IPS DF 4.7 (cell line): Measurements from ENCODE around the gene ABCA7.

Experiments used
- DNase-seq: peaks from one replicate; pipeline ENCODE4 v3.0.0-alpha.2; 2013; ENCODE audit warnings: low spot score; ENCODE audit errors: extremely low read depth

ABCA7 gene

GRCh38 chr19:1070931-1071791 is 31.3 kb downstream of the ABCA7 start:
- DNase-seq, result no peak

GRCh38 chr19:1072371-1073015 is 32.6 kb downstream of the ABCA7 start:
- DNase-seq, result no peak

GRCh38 chr19:1073063-1073955 is 33.4 kb downstream of the ABCA7 start:
- DNase-seq, result no peak

GRCh38 chr19:1073956-1074517 is 34.1 kb downstream of the ABCA7 start:
- no peak for DNase-seq

- no peak for DNase-seq
Measured at GRCh38 chr19:1074544-1075283, 34.8 kb downstream of the ABCA7 start.

- no peak for DNase-seq
Measured at GRCh38 chr19:1076046-1076386, 36.1 kb downstream of the ABCA7 start.

- no peak for DNase-seq
Measured at GRCh38 chr19:1076951-1077350, 37.0 kb downstream of the ABCA7 start.

GRCh38 chr19:1079566-1080111 is 39.7 kb downstream of the ABCA7 start:
- DNase-seq, result no peak

GRCh38 chr19:1080360-1081161 is 40.7 kb downstream of the ABCA7 start:
- DNase-seq, result no peak

GRCh38 chr19:1081301-1082164 is 41.6 kb downstream of the ABCA7 start:
- DNase-seq, result no peak

GRCh38 chr19:1082165-1082927 is 42.4 kb downstream of the ABCA7 start:
- DNase-seq, result no peak

- no peak for DNase-seq
Measured at GRCh38 chr19:1082928-1083816, 43.3 kb downstream of the ABCA7 start.

GRCh38 chr19:1084024-1084868 is 44.3 kb downstream of the ABCA7 start:
- DNase-seq, result no peak

- no peak for DNase-seq
Measured at GRCh38 chr19:1085053-1085658, 45.2 kb downstream of the ABCA7 start.

- no peak for DNase-seq
Measured at GRCh38 chr19:1085676-1086442, 46.0 kb downstream of the ABCA7 start.
